GM06990 (cell line): ENCODE results near the gene RAI14.

Experiments
- DNase-seq: peaks from one replicate; pipeline ENCODE4 v3.0.0-alpha.2; 2011; ENCODE audit not compliant: insufficient read length; ENCODE audit errors: extremely low read depth
- H3K27me3 ChIP-seq: replicated peaks from 2 replicates; pipeline ENCODE4 v1.6.0; 2011; ENCODE audit warnings: low read length; ENCODE audit not compliant: control insufficient read depth, insufficient read depth
- H3K36me3 ChIP-seq: 2 replicates; pipeline ENCODE4 v1.5.1; 2011; ENCODE audit warnings: low read length; ENCODE audit not compliant: control insufficient read depth, insufficient read depth
- H3K4me3 ChIP-seq: replicated peaks from 2 replicates; pipeline ENCODE4 v1.5.1; 2011; ENCODE audit warnings: low read depth, mild to moderate bottlenecking, control low read depth, low read length
- TF ChIP-seq, protein P1 (sequence below): IDR thresholded peaks from 2 replicates; pipeline ENCODE4 v1.5.1; 2011; ENCODE audit warnings: low read length, control low read depth, mild to moderate bottlenecking, inconsistent platforms; ENCODE audit not compliant: insufficient read depth, poor library complexity, severe bottlenecking

RAI14 gene

DNA sequence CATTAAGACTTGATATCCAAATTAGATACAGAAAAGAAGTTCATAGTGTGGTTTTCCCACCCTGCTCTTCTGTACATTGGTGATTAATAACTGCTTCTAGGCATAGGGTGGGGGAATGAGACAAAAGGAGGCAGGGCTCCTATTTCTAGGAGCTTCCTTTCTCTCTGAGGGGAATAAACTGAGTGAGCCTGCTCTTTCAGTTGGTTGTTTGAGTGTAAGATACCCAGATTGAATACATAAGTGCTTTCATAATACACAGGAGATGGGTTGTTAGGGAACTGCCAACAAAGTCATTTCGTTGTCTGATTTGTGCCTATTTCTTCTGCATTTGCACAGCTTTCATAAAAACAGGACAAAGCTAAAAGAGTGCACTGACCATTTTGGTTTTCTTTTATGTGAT, 133.9 kb downstream of the RAI14 start:
- TF ChIP-seq, protein P1, sequence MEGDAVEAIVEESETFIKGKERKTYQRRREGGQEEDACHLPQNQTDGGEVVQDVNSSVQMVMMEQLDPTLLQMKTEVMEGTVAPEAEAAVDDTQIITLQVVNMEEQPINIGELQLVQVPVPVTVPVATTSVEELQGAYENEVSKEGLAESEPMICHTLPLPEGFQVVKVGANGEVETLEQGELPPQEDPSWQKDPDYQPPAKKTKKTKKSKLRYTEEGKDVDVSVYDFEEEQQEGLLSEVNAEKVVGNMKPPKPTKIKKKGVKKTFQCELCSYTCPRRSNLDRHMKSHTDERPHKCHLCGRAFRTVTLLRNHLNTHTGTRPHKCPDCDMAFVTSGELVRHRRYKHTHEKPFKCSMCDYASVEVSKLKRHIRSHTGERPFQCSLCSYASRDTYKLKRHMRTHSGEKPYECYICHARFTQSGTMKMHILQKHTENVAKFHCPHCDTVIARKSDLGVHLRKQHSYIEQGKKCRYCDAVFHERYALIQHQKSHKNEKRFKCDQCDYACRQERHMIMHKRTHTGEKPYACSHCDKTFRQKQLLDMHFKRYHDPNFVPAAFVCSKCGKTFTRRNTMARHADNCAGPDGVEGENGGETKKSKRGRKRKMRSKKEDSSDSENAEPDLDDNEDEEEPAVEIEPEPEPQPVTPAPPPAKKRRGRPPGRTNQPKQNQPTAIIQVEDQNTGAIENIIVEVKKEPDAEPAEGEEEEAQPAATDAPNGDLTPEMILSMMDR = no peak
- DNase-seq = no peak

DNA sequence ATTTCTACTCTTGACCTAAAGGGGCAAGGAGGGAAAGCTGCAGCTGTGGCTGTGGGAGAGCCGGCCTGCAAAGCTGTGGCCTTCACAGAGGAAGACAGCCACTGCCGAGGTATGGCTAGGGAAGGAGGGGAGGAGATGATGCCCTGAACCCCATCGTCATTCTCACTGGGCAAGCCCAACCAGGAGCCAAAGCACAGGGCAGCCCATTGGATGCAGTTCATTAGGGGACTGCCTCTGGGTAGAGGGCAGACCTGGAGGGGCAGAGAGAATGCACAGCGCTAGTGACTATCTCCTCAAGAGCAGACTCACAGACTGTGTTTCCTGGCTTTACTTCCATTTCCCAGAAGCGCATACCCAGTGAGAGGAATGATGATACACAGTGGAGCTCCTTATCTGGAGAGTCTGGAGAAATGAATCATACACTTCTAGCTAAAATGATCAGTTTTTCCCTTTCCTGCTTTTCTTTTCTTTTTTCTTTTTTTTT, 135.7 kb downstream of the RAI14 start:
- H3K27me3 ChIP-seq = no peaks in the 10 kb centered on the region
- TF ChIP-seq, protein P1 = no peak
- no peaks in the 10 kb centered on the region for H3K36me3 ChIP-seq
- H3K4me3 ChIP-seq = no peak overlapping the region
- no peak for DNase-seq

More for the DNA sequence above, 133.9 kb downstream of the RAI14 start:
- Histone ChIP-seq H3K36me3 (no peaks in the 10 kb centered on the region), H3K4me3 (no peak overlapping the region), H3K27me3 (no peaks in the 10 kb centered on the region)

DNA sequence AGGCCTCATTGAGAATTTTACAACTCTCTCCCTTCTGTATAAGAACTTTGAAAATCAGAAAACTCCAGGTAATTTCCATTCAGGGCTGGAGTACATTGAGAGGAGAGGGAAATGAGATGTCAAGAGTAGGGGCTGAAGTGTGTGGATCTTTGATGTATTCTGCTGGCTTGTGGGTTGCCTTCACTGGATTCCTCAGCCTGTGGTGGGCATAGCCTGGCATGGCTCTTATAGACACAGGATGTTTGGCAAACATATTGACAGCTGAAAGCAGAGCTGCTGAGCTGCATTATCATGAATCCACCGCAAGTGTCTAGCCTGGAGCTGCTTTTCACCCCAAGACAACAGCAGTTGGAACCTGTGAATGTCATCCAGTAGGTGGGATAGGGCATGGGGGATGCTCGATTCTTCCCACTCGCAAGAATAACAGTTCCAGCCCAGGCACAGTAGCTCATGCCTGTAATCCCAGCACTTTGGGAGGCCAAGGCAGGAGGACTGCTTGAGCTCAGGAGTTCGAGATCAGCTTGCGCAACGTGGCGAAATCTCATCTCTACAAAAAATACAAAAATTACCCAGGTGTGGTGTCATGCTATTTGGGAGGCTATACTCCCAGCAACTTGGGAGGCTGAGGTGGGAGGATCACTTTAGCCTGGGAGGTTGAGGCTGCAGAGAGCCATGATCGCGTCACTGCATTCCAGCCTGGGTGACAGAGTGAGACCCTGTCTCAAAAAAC, 146.9 kb downstream of the RAI14 start:
- no peak overlapping the region for H3K4me3 ChIP-seq
- TF ChIP-seq, protein P1 = no peak
- no peaks in the 10 kb centered on the region for H3K27me3 ChIP-seq
- no peaks in the 10 kb centered on the region for H3K36me3 ChIP-seq
- DNase-seq = no peak

DNA sequence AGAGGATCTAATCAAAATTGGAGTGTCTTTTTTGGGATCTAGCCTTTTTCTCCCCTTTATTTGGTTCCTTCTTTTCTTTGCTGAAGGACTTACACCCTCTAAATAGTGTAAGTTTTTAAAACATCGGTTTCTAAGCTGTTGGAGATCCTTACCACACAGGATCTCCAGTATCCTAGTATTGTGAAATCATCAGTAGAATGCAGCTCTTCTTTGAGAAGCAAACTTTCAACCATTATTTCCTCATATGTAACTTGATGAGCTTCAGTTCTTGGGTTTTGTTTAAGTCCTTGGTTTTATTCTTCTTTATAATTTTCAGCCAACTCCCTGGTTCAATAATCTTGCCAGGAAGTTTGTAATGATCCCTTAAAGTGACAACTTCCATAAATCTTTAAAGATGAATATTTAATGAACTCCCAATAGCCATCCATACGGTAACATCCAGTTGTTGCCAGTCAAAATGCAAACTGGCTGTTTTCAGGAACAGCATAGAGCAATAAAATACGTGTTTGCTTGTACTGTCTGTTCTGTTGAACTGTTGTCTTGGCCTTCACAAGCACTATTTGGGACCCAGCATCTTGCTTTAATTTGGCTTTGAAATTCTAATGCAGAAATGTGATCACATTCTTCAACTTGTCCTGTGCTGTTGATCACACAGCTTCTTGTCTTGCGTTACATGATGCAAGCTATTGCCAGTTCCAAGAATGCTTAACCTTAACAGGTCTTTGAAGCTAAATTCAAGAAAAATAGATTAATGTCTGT, 148.0 kb downstream of the RAI14 start:
- Histone ChIP-seq H3K27me3 (no peaks in the 10 kb centered on the region), H3K36me3 (no peaks in the 10 kb centered on the region), H3K4me3 (no peak overlapping the region)
- TF ChIP-seq, protein P1 = no peak
- DNase-seq = no peak

DNA sequence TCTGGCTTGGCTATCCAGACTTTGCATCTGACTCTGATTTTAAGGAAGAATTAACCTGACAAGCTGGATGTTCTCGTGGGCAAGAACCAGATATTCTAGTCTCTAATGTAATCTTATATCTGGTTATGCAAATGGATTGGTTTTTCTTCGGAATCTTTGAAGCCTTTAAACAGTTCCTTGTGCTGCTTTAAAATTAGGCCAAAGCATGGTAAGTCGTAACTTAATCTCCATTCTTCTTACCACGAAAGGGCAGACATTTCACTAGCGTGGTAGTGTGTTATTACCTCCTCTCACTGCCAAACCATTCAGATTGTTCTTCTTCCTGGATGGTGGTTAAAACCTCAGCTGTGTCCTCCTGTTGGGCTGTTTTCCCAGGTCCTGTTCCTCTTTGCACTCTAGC, 148.8 kb downstream of the RAI14 start:
- DNase-seq = no peak
- H3K27me3 ChIP-seq = no peaks in the 10 kb centered on the region
- TF ChIP-seq, protein P1 = no peak
- H3K36me3 ChIP-seq = no peaks in the 10 kb centered on the region
- no peak overlapping the region for H3K4me3 ChIP-seq
